Keratinocyte (primary cell): Measurements from ENCODE around the gene ST8SIA1.

Experiments
- CTCF ChIP-seq, 3 experiments: IDR thresholded peaks in 1 of 3; conservative IDR thresholded peaks in 1 of 3; optimal IDR thresholded peaks in 1 of 3; 2 replicates in 2 of 3; 3 replicates in 1 of 3; pipeline versions ENCODE3 to v1.5.1; 2011; ENCODE audit warnings: low read length in 3 of 3, mild to moderate bottlenecking in 3 of 3, moderate library complexity in 2 of 3, control low read depth in 1 of 3, inconsistent platforms in 1 of 3; ENCODE audit not compliant: insufficient read depth in 2 of 3; ENCODE audit errors: extremely low read depth in 1 of 3
- EZH2 ChIP-seq: IDR thresholded peaks from one replicate; pipeline ENCODE4 v1.6.1; 2012; ENCODE audit warnings: inconsistent platforms, mild to moderate bottlenecking, low read length, moderate library complexity

- TF ChIP-seq CTCF (optimal IDR thresholded peaks at IDR 0.05 in 1 of 3, IDR thresholded peaks at IDR 0.05 in 1 of 3, conservative IDR thresholded peaks at IDR 0.05 in 1 of 3; ENCODE audit: extremely low read depth in 1 of 3, insufficient read depth in 2 of 3, low read length in 3 of 3) (no peak), EZH2 (no peak)
Observed at GRCh38 chr12:22299294-22299912, 35.1 kb downstream of the ST8SIA1 start.
